Naive thymus-derived CD4-positive, alpha-beta T cell (primary cell): ENCODE measurements around the gene LOXHD1. TPM values are rescaled to one million over a fixed set of nuclear protein-coding genes. Genes with fewer than 3 reads are reported as not detected.

Experiments
- ATAC-seq: fragments of 150-1000 bp; cut with Tn5 transposase; 2 replicates; pipeline ENCODE4 v1.10.0; 2021; ENCODE audit warnings: mild to moderate bottlenecking, moderate library complexity
- CTCF ChIA-PET: fragments of 350-600 bp; sonication (Branson Sonifier 250); formaldehyde crosslinking; loops from one replicate; lab custom pipeline; 2021; ENCODE audit warnings: antibody characterized with exemption; lab: Charles Lee
- POLR2A ChIA-PET: fragments of 350-600 bp; sonication (Branson Sonifier 250); formaldehyde crosslinking; loops from one replicate; lab custom pipeline; 2021; ENCODE audit warnings: antibody characterized with exemption, inconsistent platforms; lab: Charles Lee
- DNase-seq, 9 donors: peaks; one replicate each; pipeline versions ENCODE4 v3.0.0 to v3.0.0-alpha.2; 2020 to 2022; ENCODE audit warnings: mixed read lengths in 1 of 9
- H3K27ac ChIP-seq: one replicate; pipeline ENCODE4 v1.7.0; 2013; ENCODE audit warnings: mild to moderate bottlenecking, low read depth, low read length, moderate library complexity
- H3K27me3 ChIP-seq, 2 donors: one replicate each; pipeline ENCODE4 v1.7.0; 2013; ENCODE audit warnings: low read length in 2 of 2, mild to moderate bottlenecking in 2 of 2, moderate library complexity in 2 of 2; ENCODE audit not compliant: control insufficient read depth in 2 of 2, insufficient read depth in 2 of 2
- H3K36me3 ChIP-seq, 3 experiments: 1 replicate in 2 of 3; 2 replicates in 1 of 3; pipeline ENCODE4 v1.7.0; 2013; ENCODE audit warnings: low read length in 3 of 3, mild to moderate bottlenecking in 3 of 3, moderate library complexity in 1 of 3; ENCODE audit not compliant: insufficient read depth in 3 of 3, control insufficient read depth in 2 of 3
- H3K4me1 ChIP-seq, 2 donors: one replicate each; pipeline ENCODE4 v1.7.0; 2013; ENCODE audit warnings: low read length in 2 of 2, mild to moderate bottlenecking in 2 of 2, moderate library complexity in 1 of 2; ENCODE audit not compliant: control insufficient read depth in 2 of 2, insufficient read depth in 2 of 2
- H3K4me3 ChIP-seq: 2 replicates; pipeline ENCODE4 v1.7.0; 2013; ENCODE audit warnings: mild to moderate bottlenecking, low read length
- H3K9me3 ChIP-seq, 3 experiments: 1 replicate in 2 of 3; 2 replicates in 1 of 3; pipeline ENCODE4 v1.7.0; 2013; ENCODE audit warnings: low read length in 3 of 3; ENCODE audit not compliant: control insufficient read depth in 2 of 3
- H3K27ac Mint-ChIP-seq, 9 donors: one replicate each; pipeline ENCODE4 v1.8.0; 2020 to 2022; ENCODE audit warnings: mixed read lengths in 9 of 9, mild to moderate bottlenecking in 8 of 9, moderate library complexity in 5 of 9, inconsistent platforms in 2 of 9
- H3K27me3 Mint-ChIP-seq, 5 donors: one replicate each; pipeline ENCODE4 v1.8.0; 2021 to 2022; ENCODE audit warnings: mixed read lengths in 5 of 5, mild to moderate bottlenecking in 1 of 5
- H3K36me3 Mint-ChIP-seq, 5 donors: one replicate each; pipeline ENCODE4 v1.8.0; 2020 to 2022; ENCODE audit warnings: mixed read lengths in 5 of 5, mild to moderate bottlenecking in 3 of 5, inconsistent platforms in 1 of 5
- H3K4me1 Mint-ChIP-seq, 7 donors: one replicate each; pipeline ENCODE4 v1.8.0; 2020 to 2022; ENCODE audit warnings: mixed read lengths in 7 of 7, mild to moderate bottlenecking in 3 of 7, inconsistent platforms in 1 of 7
- H3K4me3 Mint-ChIP-seq, 10 donors: one replicate each; pipeline ENCODE4 v1.8.0; 2020 to 2022; ENCODE audit warnings: mild to moderate bottlenecking in 10 of 10, mixed read lengths in 10 of 10, moderate library complexity in 6 of 10, inconsistent platforms in 2 of 10
- H3K9me3 Mint-ChIP-seq, 11 donors: one replicate each; pipeline ENCODE4 v1.8.0; 2020 to 2022; ENCODE audit warnings: mixed read lengths in 11 of 11, mild to moderate bottlenecking in 4 of 11, inconsistent platforms in 1 of 11, moderate library complexity in 1 of 11
- intact Hi-C, 2 donors: fragments of 100-400 bp; cut with micrococcal nuclease; formaldehyde crosslinking; loops; one replicate each; pipeline ENCODE4 v1.15.1; 2023
- polyA plus RNA-seq, 2 donors: library from polyadenylated mRNA; unstranded; fragments of 300-500 nt; fragmentation: Illumina TruSeq; gene quantifications; one replicate each; pipeline ENCODE4 v1.2.3, GENCODE V29; 2021
- total RNA-seq, 6 experiments: library from RNA in 5 of 6; stranded (reverse) in 5 of 6; gene quantifications; 1 replicate in 5 of 6; 2 replicates in 1 of 6; pipeline ENCODE4 v1.2.3 and lab custom pipeline; 2021 to 2026

The LOXHD1 gene
- total and polyA plus RNA-seq, 7 experiments from 2014 or later: 0.08 to 1.2 (median 0.23) TPM; not detected in 3

GRCh38 chr18:46497129-46497528 lies 159.9 kb downstream of the LOXHD1 start:
- H3K4me1 Mint-ChIP-seq: peaks cover 0 to 2% (median 0%) of the 10 kb centered on the region in 7 donors
- DNase-seq: peak in 3 of 9 donors; percentile 13 to 38 (median 13)
- H3K36me3 ChIP-seq: no peaks in the 10 kb centered on the region
- no peaks in the 10 kb centered on the region for H3K9me3 ChIP-seq
- intact Hi-C loops: no loop called here
- ChIA-PET CTCF (no interaction called here), POLR2A (no interaction called here)
- H3K27me3 Mint-ChIP-seq: peaks cover 0 to 21% (median 11%) of the 10 kb centered on the region in 5 donors
- H3K27ac Mint-ChIP-seq: no peak overlapping the region
- H3K4me3 Mint-ChIP-seq: no peak overlapping the region
- ATAC-seq: no peak
- H3K4me1 ChIP-seq: no peaks in the 10 kb centered on the region
- no peak overlapping the region for H3K27ac ChIP-seq
- H3K4me3 ChIP-seq: no peak overlapping the region
- H3K9me3 Mint-ChIP-seq: peaks cover 0 to 16% (median 4%) of the 10 kb centered on the region in 11 donors
- H3K36me3 Mint-ChIP-seq: no peaks in the 10 kb centered on the region
- no peaks in the 10 kb centered on the region for H3K27me3 ChIP-seq

- ATAC-seq: no peak
- Mint-ChIP-seq H3K27me3 (peaks cover 9 to 17% (median 16%) of the 10 kb centered on the region in 5 donors), H3K27ac (no peak overlapping the region), H3K36me3 (no peaks in the 10 kb centered on the region), H3K4me1 (no peaks in the 10 kb centered on the region), H3K9me3 (peaks cover 0 to 7% (median 0%) of the 10 kb centered on the region in 11 donors), H3K4me3 (no peak overlapping the region)
- Histone ChIP-seq H3K9me3 (no peaks in the 10 kb centered on the region), H3K36me3 (no peaks in the 10 kb centered on the region), H3K4me3 (no peak overlapping the region), H3K4me1 (no peaks in the 10 kb centered on the region), H3K27ac (no peak overlapping the region), H3K27me3 (no peaks in the 10 kb centered on the region)
- CTCF ChIA-PET: no interaction called here
- DNase-seq: no peak
- intact Hi-C loops: no loop called here
- POLR2A ChIA-PET: no interaction called here
These were observed 168.4 kb downstream of the LOXHD1 start for GRCh38 chr18:46488471-46489213.

GRCh38 chr18:46485675-46486194 lies 171.3 kb downstream of the LOXHD1 start:
- H3K36me3 ChIP-seq: no peaks in the 10 kb centered on the region
- Mint-ChIP-seq H3K27ac (no peak overlapping the region), H3K9me3 (peaks cover 0 to 7% (median 0%) of the 10 kb centered on the region in 11 donors), H3K36me3 (no peaks in the 10 kb centered on the region), H3K4me1 (no peaks in the 10 kb centered on the region), H3K27me3 (peaks cover 10 to 19% (median 13%) of the 10 kb centered on the region in 5 donors), H3K4me3 (no peak overlapping the region)
- H3K4me3 ChIP-seq: no peak overlapping the region
- ATAC-seq (no peak), DNase-seq (no peak)
- intact Hi-C loops: no loop called here
- H3K27me3 ChIP-seq: no peaks in the 10 kb centered on the region
- ChIA-PET POLR2A (no interaction called here), CTCF (interaction anchor here (0.6 kb wide), 1 partner anchor 131 kb away, joined by 5 read pairs; no protein-coding TSS in a partner anchor)
- no peak overlapping the region for H3K27ac ChIP-seq
- H3K4me1 ChIP-seq: no peaks in the 10 kb centered on the region
- H3K9me3 ChIP-seq: no peaks in the 10 kb centered on the region

- Histone ChIP-seq H3K27me3 (no peaks in the 10 kb centered on the region), H3K4me3 (no peak overlapping the region), H3K27ac (no peak overlapping the region), H3K4me1 (no peaks in the 10 kb centered on the region), H3K36me3 (no peaks in the 10 kb centered on the region), H3K9me3 (no peaks in the 10 kb centered on the region)
- Mint-ChIP-seq H3K4me1 (no peaks in the 10 kb centered on the region), H3K9me3 (peaks cover 0 to 7% (median 0%) of the 10 kb centered on the region in 11 donors), H3K27ac (no peak overlapping the region), H3K36me3 (no peaks in the 10 kb centered on the region), H3K27me3 (peaks cover 10 to 19% (median 13%) of the 10 kb centered on the region in 5 donors), H3K4me3 (no peak overlapping the region)
- intact Hi-C loops: no loop called here
- no peak for DNase-seq
- ATAC-seq: no peak
- POLR2A ChIA-PET: no interaction called here
- CTCF ChIA-PET: no interaction called here
These were observed 172.0 kb downstream of the LOXHD1 start for GRCh38 chr18:46484971-46485370.

GRCh38 chr18:46482831-46483230 lies 174.2 kb downstream of the LOXHD1 start:
- ChIA-PET CTCF (interaction anchor here (0.7 to 2.2 kb wide), 2 partner anchors 214 to 335 kb away, joined by 3 to 8 read pairs; no protein-coding TSS in a partner anchor), POLR2A (no interaction called here)
- H3K4me3 Mint-ChIP-seq: no peak overlapping the region
- H3K4me1 Mint-ChIP-seq: no peaks in the 10 kb centered on the region
- Histone ChIP-seq H3K27ac (no peak overlapping the region), H3K4me3 (no peak overlapping the region), H3K27me3 (no peaks in the 10 kb centered on the region), H3K9me3 (no peaks in the 10 kb centered on the region), H3K4me1 (no peaks in the 10 kb centered on the region), H3K36me3 (no peaks in the 10 kb centered on the region)
- peaks cover 0 to 22% (median 10%) of the 10 kb centered on the region in 5 donors for H3K27me3 Mint-ChIP-seq
- peaks cover 0 to 7% (median 0%) of the 10 kb centered on the region in 11 donors for H3K9me3 Mint-ChIP-seq
- DNase-seq (no peak), ATAC-seq (no peak)
- no peak overlapping the region for H3K27ac Mint-ChIP-seq
- intact Hi-C loops: no loop called here
- H3K36me3 Mint-ChIP-seq: no peaks in the 10 kb centered on the region

- H3K27ac Mint-ChIP-seq: no peak overlapping the region
- H3K27me3 ChIP-seq: no peaks in the 10 kb centered on the region
- ChIA-PET POLR2A (no interaction called here), CTCF (interaction anchor here (2.2 kb wide), 2 partner anchors 308 to 334 kb away, joined by 7 to 8 read pairs; a partner anchor contains a TSS)
- no peaks in the 10 kb centered on the region for H3K36me3 Mint-ChIP-seq
- H3K27me3 Mint-ChIP-seq: peaks cover 0 to 22% (median 10%) of the 10 kb centered on the region in 5 donors
- no peaks in the 10 kb centered on the region for H3K36me3 ChIP-seq
- intact Hi-C loops: loop anchor here (1.0 to 2.0 kb wide), 5 partner anchors 176 to 333 kb away; no protein-coding TSS in a partner anchor
- peaks cover 0 to 7% (median 0%) of the 10 kb centered on the region in 11 donors for H3K9me3 Mint-ChIP-seq
- DNase-seq (no peak), ATAC-seq (no peak)
- no peak overlapping the region for H3K27ac ChIP-seq
- no peak overlapping the region for H3K4me3 Mint-ChIP-seq
- no peaks in the 10 kb centered on the region for H3K4me1 ChIP-seq
- no peaks in the 10 kb centered on the region for H3K4me1 Mint-ChIP-seq
- no peaks in the 10 kb centered on the region for H3K9me3 ChIP-seq
- H3K4me3 ChIP-seq: no peak overlapping the region
These were observed 175.2 kb downstream of the LOXHD1 start for GRCh38 chr18:46481847-46482245.
